NCI-H1105 treated with DMSO at 0.1 percent for 48 hours (cell line): ENCODE data around the gene SUSD6.
A peak's percentile ranks its signal among the peaks of the same experiment; 100 is the strongest.
"Not testable (repeated sequence)": the region's sequence is repeated elsewhere in the genome, so short reads cannot be mapped to it uniquely, and the experiment has no call there.

Source experiments
- DNase-seq: peaks from one replicate; lab custom pipeline; 2025; lab: John Stamatoyannopoulos, UW

SUSD6 gene

DNA sequence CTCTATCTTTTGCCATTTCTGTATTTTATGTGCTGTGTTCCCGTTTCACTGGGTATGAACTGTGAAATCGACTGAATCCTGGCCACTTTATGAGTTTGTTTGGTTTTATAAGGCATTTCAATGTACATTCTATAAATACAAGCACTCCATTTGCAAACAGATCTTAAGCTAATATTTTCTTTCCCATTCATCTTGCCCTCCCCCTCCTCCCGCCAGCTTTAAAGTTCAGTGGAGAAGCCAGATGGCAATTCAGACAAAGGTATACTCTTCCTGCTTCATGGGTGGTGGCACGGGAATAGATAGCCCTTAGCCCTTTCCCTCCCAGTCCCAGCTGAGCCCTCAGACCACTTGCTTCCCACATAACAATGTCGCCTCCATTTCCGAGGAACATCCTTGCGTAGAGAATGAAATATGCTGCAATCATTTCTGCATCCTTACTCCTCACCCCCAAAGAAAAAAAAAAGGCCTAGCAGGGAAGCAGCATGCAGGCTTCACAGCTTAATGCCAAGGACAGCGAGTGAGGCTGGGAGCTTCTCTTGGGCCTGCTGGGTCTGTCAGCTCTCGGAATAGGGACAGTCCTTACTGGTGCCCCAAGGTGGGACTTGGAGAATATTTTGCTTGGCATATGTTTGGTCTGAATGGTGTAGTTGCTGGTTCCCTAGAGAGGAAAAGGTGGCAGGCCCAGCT is 102.7 kb downstream of the SUSD6 start:
- DNase-seq, result peak; percentile 44

DNA sequence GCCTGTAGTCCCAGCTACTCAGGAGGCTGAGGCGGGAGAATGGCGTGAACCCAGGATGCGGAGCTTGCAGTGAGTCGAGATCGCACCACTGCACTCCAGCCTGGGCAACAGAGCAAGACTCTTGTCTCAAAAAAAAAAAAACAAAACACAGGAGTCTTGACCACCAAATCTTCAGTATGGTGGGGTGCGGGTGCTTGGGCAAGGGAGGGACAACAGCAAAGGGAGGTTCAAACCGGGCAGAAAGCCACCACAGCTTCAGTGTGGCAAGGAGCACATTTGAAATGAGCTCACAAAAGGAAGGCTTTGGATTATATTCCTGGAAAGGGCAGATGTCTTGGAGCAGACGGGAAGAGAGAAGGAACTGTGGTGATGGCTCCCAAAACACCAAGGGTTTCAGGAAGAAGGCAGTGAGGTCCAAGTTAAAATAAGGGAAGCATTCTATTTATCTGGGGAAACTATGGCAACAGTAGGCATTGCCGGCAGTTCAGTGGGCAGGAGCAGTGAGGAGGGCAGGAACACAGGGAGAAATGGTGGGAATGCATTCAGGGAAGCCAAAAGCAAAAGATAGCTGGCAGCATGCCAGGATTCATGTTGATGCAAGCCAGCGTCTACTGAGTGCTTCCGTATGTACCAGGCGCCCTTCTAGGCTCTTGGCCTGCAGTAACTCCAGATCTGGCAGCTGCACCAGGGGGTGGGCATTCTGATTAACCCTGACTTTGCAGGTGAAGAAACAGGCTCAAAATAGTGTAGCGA is 104.5 kb downstream of the SUSD6 start:
- peak; percentile 95 for DNase-seq

DNA sequence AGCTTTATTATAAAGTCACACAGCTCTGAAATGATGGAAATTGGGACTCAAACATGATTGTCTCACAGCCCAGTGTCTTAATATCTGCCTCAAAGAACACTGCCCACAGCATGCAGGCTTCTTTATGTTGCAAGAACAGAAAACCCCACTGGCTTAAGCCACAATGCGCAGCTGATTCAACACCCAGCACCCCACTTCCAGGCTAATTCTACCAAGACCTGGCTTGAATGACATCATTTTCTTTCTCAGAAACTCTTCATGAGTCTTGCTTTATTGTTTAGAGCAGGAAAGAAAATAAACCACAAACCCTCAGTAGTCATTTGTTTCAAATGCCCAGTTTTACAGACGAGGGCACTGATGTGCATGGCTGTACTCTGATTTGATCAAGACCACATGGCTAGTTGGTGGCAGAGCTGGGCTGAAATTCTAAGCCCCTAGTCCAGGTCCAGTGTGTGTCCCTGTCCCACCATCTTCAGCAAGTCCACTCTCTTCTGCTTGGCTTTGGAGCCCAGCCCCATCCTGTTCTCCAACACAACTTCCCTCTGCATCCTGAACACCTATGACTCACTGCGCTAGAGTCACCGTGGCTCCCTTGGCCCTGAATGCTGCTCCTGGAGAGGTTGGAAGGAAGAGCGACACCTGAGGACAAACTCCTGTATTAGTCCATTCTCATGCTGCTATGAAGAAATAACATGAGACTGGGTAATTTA is 105.2 kb downstream of the SUSD6 start:
- DNase-seq, result no peak

GRCh38 chr14:69718614-69719013 is 107.2 kb downstream of the SUSD6 start:
- DNase-seq, result not testable (repeated sequence)

DNA sequence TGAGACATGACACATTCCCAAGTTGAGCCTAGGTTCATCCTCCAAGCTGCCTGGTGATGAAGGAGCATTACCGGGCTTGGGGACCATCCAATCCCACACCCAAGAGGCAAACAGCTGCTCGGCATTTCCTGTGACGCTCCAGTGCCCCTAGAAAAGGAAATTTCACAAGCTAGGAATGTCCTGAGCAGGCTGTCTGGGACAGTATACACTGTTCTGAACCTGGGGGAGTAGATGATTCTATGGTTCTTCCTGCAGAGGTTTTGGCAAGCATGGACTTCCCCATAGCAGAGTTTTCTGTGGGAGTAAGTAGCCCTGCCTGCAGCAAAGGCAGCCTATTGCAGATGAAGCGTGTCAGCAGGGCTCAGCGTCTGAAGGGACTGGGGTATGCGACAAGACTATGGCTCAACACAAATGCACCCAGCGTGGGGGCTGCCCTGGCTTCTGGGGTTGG is 108.1 kb downstream of the SUSD6 start:
- DNase-seq, result no peak

DNA sequence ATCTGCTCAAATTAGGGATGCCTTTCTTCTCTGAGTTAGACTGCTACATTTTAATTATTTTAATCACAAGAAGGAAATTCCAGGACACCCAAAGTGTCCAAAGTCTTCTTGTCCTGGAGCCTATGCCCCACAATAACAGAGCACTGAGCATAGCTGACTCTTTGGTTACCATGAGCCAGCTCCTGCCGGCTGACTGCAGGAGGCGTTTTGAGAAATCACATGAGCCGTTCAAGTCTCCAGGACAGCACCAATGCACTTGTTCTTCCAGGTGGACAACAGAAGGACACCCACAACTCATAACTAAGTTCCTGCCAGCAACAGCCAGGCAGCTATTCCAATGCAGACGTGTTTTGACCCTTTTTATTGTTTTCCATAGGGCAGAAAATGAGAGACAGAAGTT is 109.5 kb downstream of the SUSD6 start:
- no peak for DNase-seq

- peak; percentile 52 for DNase-seq
These were observed 115.5 kb downstream of the SUSD6 start for GRCh38 chr14:69726761-69727511.

- DNase-seq, result no peak
These were observed 116.5 kb downstream of the SUSD6 start for GRCh38 chr14:69727860-69728259.

DNA sequence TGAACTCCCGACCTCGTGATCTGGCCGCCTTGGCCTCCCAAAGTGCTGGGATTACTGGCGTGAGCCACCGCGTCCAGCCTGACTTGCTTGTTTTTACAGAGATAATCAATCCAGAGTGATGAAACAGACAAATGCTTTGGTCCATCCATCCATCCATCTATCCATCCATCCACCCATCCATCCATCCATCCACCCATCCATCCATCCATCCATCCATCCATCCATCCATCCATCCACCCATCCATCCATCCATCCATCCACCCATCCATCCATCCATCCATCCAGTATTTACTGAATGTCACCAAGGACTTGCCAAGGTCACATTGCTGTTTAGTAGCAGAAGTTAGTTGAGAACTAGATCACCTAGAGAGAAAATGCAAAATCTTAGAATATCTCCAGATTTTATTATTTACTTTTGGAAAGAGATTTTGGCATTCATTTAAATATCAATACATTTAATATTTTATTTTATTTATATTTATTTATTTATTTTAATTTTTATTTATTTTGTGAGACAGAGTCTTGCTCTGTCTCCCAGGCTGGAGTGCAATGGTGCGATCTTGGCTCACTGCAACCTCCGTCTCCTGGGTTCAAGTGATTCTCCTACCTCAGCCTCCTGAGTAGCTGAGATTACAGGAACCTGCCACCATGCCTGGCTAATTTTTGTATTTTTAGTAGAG is 120.7 kb downstream of the SUSD6 start:
- DNase-seq, result not testable (repeated sequence)

DNA sequence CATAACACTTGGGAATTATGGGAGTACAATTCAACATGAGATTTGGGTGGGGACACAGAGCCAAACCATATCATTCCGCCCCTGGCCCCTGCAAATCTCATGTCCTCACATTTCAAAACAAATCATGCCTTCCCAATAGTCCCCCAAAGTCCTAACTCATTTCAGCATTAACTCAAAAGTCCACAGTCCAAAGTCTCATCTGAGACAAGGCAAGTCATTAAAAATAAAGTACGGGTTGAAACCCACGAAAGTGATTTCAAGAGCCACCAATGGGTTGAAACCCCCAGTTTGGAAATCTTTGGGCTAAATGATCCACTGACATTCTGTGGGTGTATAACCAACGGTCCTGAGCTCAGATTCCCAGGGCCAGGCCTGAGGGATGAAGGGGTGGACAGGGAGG is 125.0 kb downstream of the SUSD6 start:
- not testable (repeated sequence) for DNase-seq

GRCh38 chr14:69741055-69741454 is 129.7 kb downstream of the SUSD6 start:
- no peak for DNase-seq

DNA sequence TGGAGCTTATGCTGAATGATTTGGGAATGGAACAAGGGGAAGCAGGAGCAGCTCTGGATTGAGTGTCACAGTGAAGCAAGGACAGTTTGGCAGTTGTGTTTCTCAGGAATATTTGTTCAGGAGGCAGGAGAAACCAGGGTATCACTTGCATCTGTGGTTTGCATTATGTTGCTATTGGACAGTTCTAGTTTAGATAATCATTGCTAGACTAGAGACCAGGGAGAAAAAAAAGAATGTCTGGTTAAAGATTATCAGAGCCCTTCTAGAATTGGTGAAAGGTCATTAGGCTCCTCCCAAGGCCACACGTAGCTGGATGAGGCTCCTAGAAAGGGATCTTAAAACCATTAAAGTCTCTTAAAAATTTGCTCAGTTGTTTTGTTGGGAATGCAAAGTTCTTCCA is 138.6 kb downstream of the SUSD6 start:
- DNase-seq, result no peak

DNA sequence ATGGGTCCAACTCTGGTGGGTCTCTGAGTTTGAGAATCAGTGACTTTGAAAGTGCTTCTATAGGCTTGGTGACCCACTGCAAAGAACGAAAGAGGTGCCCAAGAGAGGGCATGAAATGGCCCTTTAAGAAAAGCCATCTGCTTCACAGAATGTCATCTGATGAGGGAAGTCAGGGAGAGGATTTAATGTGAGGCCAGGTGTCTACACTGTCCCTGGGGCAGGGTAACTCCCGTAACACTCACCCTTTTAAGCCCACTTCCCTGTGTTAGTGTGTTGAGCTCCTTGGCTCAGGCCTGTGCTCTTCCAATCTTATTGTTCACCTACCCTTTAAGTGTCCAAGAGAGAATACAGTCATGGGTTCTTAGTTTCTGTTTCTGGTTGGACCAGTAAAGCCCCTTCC is 139.1 kb downstream of the SUSD6 start:
- DNase-seq, result no peak

- DNase-seq, result no peak
These were observed 141.4 kb downstream of the SUSD6 start for GRCh38 chr14:69752773-69753172.

DNA sequence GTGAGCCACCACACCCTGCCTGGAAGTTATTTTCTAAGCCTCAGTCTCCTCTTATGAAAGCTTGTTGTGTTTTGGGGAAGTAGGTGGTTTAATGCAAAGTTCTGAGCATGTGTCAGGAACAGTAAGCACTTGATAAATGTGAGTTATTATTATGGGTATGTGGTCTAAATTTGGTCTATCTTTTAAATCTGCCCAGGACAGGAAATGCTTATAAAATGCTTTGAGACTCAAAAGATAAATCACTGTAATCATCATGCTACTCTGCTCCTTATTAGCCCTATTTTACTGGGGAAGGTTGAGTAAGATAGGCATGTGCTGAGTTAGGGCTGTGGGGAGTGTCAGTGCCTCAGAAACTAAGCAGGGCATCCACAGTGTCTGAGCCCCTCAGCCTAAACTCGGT is 142.5 kb downstream of the SUSD6 start:
- no peak for DNase-seq

DNA sequence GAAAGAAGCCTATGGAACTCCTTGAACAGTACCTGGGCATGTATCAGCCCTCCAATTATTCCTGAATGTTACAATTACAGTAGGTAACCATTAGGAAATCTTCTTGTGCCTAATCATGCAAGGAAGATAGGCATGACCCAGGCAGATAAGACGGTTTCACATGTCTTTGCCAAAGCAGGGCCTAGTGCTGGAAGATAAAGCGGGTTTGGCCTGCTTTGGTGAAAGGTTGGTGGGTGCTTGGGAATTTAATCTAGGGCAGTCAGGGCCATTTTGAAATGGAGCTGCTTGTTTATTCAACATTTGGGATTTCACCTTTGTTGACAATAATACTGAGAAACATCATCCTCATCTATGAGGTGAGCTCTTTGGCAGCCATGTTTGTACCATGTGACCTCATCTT is 143.1 kb downstream of the SUSD6 start:
- no peak for DNase-seq

DNA sequence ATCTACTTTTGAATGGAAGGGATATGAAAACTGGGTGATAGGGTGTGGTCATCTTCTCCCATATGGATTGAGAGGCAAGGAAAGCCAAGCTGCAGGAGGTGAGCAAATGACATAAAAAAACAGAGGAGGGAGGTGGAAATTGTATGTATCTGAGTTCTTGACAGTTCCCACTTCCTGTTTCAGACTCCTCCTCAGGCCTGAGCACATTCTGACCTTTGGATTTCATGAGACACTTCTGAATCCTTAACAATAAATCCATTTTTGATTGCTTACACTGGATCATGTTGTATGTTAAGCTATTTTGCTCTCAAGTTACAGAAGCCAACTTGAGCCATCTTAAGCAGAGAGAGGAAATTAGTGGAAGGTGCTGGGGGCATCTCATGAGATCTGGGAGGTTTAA is 143.9 kb downstream of the SUSD6 start:
- DNase-seq, result no peak

- no peak for DNase-seq
These were observed 144.4 kb downstream of the SUSD6 start for GRCh38 chr14:69755784-69756183.

GRCh38 chr14:69756298-69756697 is 144.9 kb downstream of the SUSD6 start:
- DNase-seq, result no peak

- no peak for DNase-seq
These were observed 149.4 kb downstream of the SUSD6 start for GRCh38 chr14:69760810-69761209.

- no peak for DNase-seq
These were observed 152.5 kb downstream of the SUSD6 start for GRCh38 chr14:69763761-69764510.
